ENCODE results near the gene EFNA5. TPM values are rescaled to one million over a fixed set of nuclear protein-coding genes. Genes with fewer than 3 reads are reported as not detected.
A peak's percentile ranks its signal among the peaks of the same experiment; 100 is the strongest.

EFNA5 gene
- polyA plus RNA-seq, 1 donor (not counting 4 experiments of a cell fraction or from before 2014, with no cell fraction given), result 4.8 TPM

GRCh38 chr5:107457881-107458280 is 212.9 kb downstream of the EFNA5 start:
- Histone ChIP-seq H3K9ac (ENCODE audit: control insufficient read depth, extremely low read depth, insufficient read depth, low read length) (no peak overlapping the region), H3K9me3 (ENCODE audit: control insufficient read depth, low read depth, low read length) (no peaks in the 10 kb centered on the region), H2AFZ (ENCODE audit: control insufficient read depth, low read length) (no peak overlapping the region), H3K27ac (ENCODE audit: control insufficient read depth, insufficient read depth, low read length) (no peak overlapping the region), H3K9me1 (ENCODE audit: control insufficient read depth, extremely low read depth, insufficient read depth, low read length) (no peaks in the 10 kb centered on the region), H3K4me1 (ENCODE audit: control insufficient read depth, extremely low read depth, insufficient read depth, low read length) (peaks cover 43% of the 10 kb centered on the region), H3K4me2 (ENCODE audit: control insufficient read depth, extremely low read depth, insufficient read depth, low read depth, low read length) (no peak overlapping the region), H4K20me1 (ENCODE audit: control insufficient read depth, extremely low read depth, insufficient read depth, low read length) (no peaks in the 10 kb centered on the region), H3K36me3 (ENCODE audit: control insufficient read depth in 2 of 2, extremely low read depth in 1 of 2, insufficient read depth in 2 of 2, low read length in 2 of 2) (no peaks in the 10 kb centered on the region), H3K27me3 (ENCODE audit: control insufficient read depth, extremely low read depth, insufficient read depth, low read length) (no peaks in the 10 kb centered on the region), H3K4me3 (ENCODE audit: control insufficient read depth in 2 of 3, extremely low read depth in 1 of 3, insufficient read depth in 2 of 3, low read depth in 1 of 3, low read length in 3 of 3) (no peak overlapping the region), H3K79me2 (ENCODE audit: control insufficient read depth, insufficient read depth, low read length) (peaks cover 15% of the 10 kb centered on the region)
- FAIRE-seq (no peak), DNase-seq (ENCODE audit: low read depth, low spot score) (no peak)
- dilution Hi-C loops (cut with MboI; ENCODE audit: extremely low pct_ligation_motif_present, low sequenced_read_pairs), result no loop called here
- TF ChIP-seq CTCF (optimal IDR thresholded peaks at IDR 0.05 in 1 of 3, IDR thresholded peaks at IDR 0.05 in 1 of 3, conservative IDR thresholded peaks at IDR 0.05 in 1 of 3; ENCODE audit: extremely low read depth in 1 of 3, insufficient read depth in 2 of 3, low read length in 3 of 3), result no peak
- no peak for TF ChIP-seq EZH2 (IDR thresholded peaks at IDR 0.05; ENCODE audit: low read length)

DNA sequence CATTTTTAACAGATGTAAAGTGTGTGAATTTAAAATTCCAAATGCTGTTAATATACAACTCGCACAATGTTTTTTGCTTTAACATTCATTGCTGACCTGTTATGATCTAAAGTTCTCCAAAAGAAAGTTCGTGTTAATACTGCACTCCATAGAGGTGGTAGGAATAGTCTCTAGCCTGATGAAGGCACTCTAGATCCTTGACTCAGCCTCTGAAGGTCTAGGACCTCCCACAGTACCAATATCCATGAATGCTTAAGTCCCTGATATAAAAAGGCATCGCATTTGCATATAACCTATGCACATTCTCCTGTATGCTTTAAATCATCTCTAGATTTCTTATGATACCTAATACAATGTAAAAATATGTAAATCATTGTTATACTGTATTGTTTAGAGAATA is 213.6 kb downstream of the EFNA5 start:
- TF ChIP-seq EZH2 (IDR thresholded peaks at IDR 0.05; ENCODE audit: low read length), result no peak
- no peak for TF ChIP-seq CTCF (optimal IDR thresholded peaks at IDR 0.05 in 1 of 3, IDR thresholded peaks at IDR 0.05 in 1 of 3, conservative IDR thresholded peaks at IDR 0.05 in 1 of 3; ENCODE audit: extremely low read depth in 1 of 3, insufficient read depth in 2 of 3, low read length in 3 of 3)
- H3K4me1 ChIP-seq (ENCODE audit: control insufficient read depth, extremely low read depth, insufficient read depth, low read length), result peaks cover 42% of the 10 kb centered on the region
- no peaks in the 10 kb centered on the region for H3K27me3 ChIP-seq (ENCODE audit: control insufficient read depth, extremely low read depth, insufficient read depth, low read length)
- H3K27ac ChIP-seq (ENCODE audit: control insufficient read depth, insufficient read depth, low read length), result peak overlapping the region; percentile 64
- H2AFZ ChIP-seq (ENCODE audit: control insufficient read depth, low read length), result no peak overlapping the region
- FAIRE-seq, result peak; percentile 64
- H3K4me3 ChIP-seq (ENCODE audit: control insufficient read depth in 2 of 3, extremely low read depth in 1 of 3, insufficient read depth in 2 of 3, low read depth in 1 of 3, low read length in 3 of 3), result no peak overlapping the region
- H3K79me2 ChIP-seq (ENCODE audit: control insufficient read depth, insufficient read depth, low read length), result peaks cover 11% of the 10 kb centered on the region
- dilution Hi-C loops (cut with MboI; ENCODE audit: extremely low pct_ligation_motif_present, low sequenced_read_pairs), result no loop called here
- no peaks in the 10 kb centered on the region for H3K9me3 ChIP-seq (ENCODE audit: control insufficient read depth, low read depth, low read length)
- no peaks in the 10 kb centered on the region for H3K36me3 ChIP-seq (ENCODE audit: control insufficient read depth in 2 of 2, extremely low read depth in 1 of 2, insufficient read depth in 2 of 2, low read length in 2 of 2)
- H3K9ac ChIP-seq (ENCODE audit: control insufficient read depth, extremely low read depth, insufficient read depth, low read length), result no peak overlapping the region
- no peaks in the 10 kb centered on the region for H3K9me1 ChIP-seq (ENCODE audit: control insufficient read depth, extremely low read depth, insufficient read depth, low read length)
- no peaks in the 10 kb centered on the region for H4K20me1 ChIP-seq (ENCODE audit: control insufficient read depth, extremely low read depth, insufficient read depth, low read length)
- DNase-seq (ENCODE audit: low read depth, low spot score), result no peak
- no peak overlapping the region for H3K4me2 ChIP-seq (ENCODE audit: control insufficient read depth, extremely low read depth, insufficient read depth, low read depth, low read length)

All from keratinocyte (primary cell).